HG02642 (cell line): ENCODE results near the gene LRCH3.

ENCODE experiments used
- ATAC-seq: cut with Tn5 transposase; IDR thresholded peaks from one replicate; pipeline ENCODE4 v1.9.1; 2021; ENCODE audit warnings: mild to moderate bottlenecking; ENCODE audit not compliant: unreplicated experiment, poor library complexity

The LRCH3 gene

DNA sequence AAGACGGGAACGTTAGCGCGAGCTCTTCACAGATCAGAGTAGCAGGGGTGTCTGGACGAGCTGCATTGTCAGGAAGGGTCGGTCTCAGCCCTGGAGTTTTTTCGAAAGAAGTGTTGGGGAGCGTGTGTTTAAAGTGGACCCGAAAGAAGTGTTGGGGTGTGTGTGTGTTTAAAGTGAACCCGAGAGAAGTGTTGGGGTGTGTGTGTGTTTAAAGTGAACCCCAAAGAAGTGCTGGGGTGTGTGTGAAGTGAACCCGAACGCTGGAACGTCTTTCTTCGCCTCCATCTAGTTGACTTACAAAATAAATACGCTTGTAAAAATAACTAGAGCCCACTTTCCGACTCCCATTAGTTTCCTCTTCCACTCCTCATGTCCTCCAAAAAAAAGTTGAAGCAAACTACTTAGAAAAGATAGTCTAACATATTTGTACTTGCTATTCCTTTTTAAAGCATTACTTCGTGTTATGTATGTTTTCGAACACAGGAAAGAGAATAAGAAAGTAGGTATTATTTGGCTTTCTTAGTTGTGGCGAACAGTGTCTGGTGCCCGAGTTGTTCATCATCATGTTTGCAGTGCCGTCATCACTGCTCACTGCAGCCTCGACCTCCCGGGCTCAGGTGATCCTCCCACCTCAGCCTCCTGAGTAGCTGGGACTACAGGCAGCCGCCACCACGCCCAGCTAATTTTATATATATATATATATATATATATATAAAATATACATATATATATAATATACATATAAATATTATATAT is 1.0 kb downstream of the LRCH3 start:
- ATAC-seq = peak; percentile 32

DNA sequence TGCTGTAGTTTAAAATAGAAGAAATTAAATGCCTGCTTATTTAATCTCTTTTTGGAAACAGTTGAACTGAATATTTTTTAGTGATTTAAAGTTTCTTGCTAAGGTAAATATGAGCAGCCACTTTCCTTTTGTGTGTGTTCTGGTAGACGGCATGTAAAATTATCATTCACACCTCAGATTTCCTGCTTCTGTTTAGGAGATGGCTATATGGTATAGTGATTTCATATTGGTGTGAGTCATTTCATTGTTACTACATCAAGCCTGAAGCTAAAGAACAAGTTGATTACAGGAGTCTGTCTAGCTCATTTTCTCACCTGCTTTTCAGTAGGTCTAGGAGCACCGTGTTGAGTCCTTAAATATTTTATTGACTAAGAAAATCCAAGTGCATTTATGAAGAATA is 2.2 kb downstream of the LRCH3 start:
- ATAC-seq = no peak

DNA sequence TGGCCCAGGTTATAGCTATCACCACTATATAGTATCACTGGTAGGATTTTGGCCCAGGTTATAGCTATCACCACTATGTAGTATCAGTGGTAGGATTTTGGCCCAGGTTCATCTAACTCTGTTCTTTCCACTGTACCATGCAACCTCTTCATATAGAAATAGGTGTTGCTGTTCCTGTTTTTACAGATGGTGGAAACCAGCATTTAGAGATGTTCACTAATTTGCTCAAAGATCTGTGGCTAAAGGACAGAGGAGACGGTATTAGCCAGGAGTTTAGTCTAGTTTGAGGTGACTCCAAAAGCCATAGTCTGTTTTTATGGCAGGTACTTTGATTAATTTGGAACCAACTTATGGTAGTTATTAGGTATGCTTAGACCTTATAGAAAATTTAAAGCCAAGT is 3.1 kb downstream of the LRCH3 start:
- no peak for ATAC-seq

DNA sequence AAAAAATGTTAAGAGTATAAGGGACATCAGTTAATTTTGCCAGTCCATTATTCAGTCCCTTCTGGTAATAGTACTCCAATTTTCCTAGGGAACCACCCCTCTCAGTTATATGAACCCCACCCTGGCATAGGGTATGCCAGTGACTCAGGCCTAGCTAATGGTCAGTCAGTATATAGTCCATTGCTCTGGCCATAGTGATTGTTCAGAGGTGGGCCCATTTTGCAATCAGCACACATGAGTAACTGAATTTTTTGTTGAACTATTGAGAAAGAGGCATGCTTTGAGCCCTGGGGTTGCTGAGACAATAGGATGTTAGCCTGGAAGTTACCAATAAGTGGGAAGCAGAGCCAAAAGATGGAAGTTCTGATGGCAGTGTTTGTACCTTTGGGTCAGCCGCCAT is 4.1 kb downstream of the LRCH3 start:
- no peak for ATAC-seq

DNA sequence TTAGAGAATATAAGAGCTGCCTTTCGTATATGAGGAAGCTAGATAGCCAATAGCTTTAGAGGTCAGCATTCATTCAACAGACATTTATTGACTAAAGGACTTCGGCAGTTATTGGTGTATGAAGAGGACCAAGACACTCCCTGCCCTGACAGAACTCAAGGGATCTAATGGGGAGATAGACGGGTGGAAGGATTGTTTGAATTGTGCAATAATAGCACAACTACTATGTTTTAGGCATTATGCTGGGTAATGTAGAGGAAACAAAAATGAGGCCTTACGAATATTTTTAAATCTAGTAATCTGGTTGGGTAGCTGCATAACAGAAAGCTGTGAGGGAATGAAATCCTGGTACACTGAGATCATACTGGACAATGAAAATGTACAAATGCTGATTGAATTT is 5.0 kb downstream of the LRCH3 start:
- ATAC-seq = no peak

DNA sequence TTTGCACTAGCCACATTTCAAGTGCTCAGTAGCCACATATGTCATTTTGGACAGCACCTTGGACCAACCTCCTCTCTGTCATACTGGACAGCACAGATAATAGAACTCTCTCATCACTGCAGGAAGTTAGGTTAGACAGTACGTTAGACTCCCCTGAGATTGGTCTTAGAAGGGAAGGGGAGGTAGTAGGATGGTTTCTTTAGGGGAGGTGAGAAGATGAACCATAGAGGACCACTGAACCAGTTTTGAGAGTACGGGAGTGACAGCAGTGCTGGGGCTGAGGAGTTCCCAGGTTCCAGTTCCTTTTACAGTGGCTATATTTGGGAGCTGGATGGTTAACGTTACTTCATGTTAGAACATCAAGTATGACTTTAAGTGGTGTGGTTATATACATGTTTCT is 7.8 kb downstream of the LRCH3 start:
- peak; percentile 65 for ATAC-seq

GRCh38 chr3:197800379-197800778 is 9.3 kb downstream of the LRCH3 start:
- no peak for ATAC-seq

DNA sequence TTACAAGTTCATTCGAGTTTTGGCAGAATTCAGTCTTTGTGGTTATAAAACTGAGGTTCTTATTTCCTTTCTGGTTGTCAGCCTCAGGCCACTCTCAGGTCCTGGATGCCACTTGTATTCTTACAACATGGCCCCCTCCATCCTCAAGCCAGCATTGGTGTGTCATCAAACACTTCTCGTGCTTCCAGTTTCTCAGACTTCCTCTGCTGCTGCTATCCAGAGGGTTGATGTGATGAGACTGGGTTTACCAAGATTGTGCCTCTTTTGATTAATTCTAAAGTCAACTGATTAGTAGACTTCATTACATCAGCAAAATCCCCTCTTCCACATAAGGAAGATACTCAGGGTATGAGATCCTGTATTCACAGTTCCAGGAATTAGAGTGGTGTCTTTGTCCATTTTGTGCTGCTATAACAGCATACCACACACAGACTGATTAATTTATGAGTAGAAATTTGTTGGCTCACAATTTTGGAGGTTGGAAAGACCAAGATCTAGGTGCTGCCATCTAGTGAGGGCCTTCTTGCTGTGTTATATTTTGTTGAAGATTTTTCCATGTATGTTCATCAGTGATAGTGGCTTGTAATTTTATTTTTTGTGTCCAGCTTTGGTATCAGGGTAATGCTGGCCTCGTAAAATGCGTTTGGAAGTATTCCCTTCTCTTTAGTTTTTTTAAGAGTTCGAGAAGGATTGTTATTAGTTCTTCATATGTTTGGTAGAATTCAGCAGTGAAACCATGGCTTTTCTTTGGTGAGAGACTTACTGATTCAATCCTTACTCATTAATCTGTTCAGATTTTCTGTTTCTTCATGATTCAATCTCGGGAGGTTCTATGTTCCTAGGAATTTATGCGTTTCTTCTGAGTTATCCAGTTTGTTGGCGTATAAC is 11.1 kb downstream of the LRCH3 start:
- no peak for ATAC-seq

DNA sequence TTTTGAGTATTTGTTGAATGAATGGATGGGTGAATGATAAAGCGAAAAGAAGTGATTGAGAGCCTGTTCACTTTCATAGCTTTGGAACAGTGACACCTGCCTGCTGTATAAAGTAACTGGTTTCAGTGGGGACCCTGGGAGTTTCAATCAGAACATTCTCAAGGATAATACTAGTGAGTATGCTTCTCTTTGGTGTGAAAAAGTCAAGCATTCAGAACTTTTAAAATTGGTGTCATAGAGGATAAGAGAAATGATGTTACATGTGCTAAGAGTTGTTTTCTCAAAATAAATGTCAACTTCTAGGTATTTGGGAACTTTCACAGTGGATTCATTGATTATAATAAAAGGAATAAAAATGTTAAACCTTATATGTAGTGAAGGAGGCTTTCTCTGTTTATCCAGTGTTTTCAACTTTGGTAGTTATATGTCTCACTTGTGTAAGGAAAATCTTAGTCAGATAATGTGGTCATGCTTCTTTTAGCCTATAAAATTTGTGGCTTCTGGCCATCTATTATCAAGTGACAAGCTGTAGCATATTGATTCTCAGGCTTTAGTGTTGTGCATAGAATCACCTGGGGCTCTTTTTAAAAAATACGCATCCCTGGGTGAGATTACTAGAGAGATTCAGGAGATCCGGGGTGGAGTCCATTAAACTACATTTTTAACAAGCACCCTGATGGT is 11.9 kb downstream of the LRCH3 start:
- ATAC-seq = no peak

DNA sequence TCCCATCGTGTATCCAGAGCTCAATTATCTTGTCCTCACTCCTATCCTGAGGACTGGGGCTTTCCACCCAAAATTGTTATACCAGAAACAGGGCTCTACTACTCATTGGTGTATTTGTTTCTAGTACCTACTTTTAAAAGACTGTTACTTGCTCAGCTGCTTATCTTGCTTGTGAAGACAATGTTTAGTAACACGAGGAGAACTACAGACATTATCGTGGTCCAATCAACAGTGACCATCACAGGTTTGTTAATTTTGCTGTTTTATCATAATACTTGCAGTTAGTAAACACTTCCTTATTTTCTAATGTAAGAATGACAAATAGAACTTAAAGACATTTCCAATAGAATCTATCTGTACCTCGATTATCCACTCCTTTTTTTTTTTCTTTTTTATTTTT is 13.5 kb downstream of the LRCH3 start:
- no peak for ATAC-seq

GRCh38 chr3:197807969-197808587 is 17.0 kb downstream of the LRCH3 start:
- no peak for ATAC-seq

GRCh38 chr3:197809356-197810020 is 18.4 kb downstream of the LRCH3 start:
- ATAC-seq = no peak

GRCh38 chr3:197810901-197811300 is 19.8 kb downstream of the LRCH3 start:
- ATAC-seq = no peak

DNA sequence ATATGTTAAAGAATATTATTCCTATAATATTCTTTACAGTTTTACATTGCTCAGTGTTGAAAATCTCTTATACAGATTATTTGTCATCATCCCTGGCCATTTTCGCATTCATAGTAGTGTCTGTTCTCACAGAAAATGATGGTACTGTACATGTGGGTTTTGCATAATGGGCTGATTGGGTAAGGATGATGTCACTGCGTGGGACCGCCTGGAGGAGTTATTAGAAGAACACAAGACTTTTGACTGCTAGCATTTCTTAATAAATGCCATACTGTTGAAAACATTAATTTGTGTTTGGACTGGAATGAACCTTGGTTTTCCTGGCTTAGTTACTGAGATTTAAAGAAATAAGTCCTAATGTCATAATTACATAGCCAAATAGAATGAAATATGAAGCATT is 20.3 kb downstream of the LRCH3 start:
- no peak for ATAC-seq

DNA sequence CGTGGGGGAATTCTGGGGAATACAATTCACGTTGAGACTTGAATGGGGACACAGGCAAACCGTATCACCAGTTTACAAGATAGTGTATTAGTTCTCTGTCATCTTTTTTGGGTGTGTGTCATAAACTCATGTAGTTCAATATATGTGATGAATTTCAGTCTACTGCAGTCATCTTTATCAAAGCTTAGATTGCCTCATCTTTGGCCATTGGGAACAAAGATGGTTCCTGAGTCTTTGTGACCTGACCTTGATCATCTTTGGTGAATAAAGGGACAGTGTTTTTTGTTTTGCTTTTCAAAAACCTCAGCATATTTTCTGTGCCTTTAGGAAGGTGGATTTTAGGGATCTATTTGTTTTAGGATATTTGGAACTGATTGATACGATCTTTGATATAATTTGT is 23.3 kb downstream of the LRCH3 start:
- ATAC-seq = no peak

- no peak for ATAC-seq
Measured at GRCh38 chr3:197820550-197821335, 29.7 kb downstream of the LRCH3 start.

- ATAC-seq = no peak
Measured at GRCh38 chr3:197829397-197830045, 38.5 kb downstream of the LRCH3 start.

DNA sequence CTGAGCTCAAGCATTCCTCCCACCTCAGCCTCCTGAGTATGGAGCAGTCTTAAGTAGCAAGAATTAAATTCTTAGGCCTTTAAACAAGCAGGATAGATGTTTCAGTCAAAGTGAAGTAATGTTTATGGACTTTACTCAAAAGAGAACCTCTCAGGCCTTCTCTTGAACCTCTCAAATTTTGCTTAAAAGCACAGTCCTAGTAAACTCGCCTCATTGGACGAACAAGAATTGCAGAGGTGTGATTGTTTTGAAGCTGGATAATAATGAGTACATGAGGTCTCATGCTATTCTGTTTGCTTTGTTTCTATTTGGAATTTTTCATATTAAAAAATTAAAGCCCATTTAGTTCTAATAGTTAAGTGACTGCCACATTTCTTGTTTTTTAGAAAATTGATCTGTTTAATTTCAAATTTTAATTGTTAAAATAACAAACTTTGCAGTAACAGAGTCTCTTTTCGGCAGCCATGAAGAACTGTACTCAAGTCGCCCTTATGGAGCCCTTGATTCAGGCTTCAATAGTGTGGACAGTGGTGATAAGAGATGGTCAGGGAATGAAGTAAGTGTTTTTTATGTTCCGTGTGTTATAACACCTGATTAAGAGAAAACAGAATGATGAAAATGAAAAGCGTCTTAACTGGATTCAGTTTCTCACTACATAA is 39.4 kb downstream of the LRCH3 start:
- no peak for ATAC-seq
